Hypothalamus (tissue), 51 donors: Measurements from ENCODE around the gene SAT1.
A peak's percentile ranks its signal among the peaks of the same experiment; 100 is the strongest.
"Not testable (repeated sequence)": the region's sequence is repeated elsewhere in the genome, so short reads cannot be mapped to it uniquely, and the experiment has no call there.

Source experiments
- DNase-seq, 51 donors: peaks; one replicate each; lab custom pipeline; 2025; lab: John Stamatoyannopoulos, UW

SAT1 gene

GRCh38 chrX:23782863-23783588 is at the start of gene SAT1:
SAT1 (plus strand) TSS chrX:23783173; CDS start chrX:23783352, 179 bp downstream.
- DNase-seq = peak; percentile 25 to 95 (median 87)

DNA sequence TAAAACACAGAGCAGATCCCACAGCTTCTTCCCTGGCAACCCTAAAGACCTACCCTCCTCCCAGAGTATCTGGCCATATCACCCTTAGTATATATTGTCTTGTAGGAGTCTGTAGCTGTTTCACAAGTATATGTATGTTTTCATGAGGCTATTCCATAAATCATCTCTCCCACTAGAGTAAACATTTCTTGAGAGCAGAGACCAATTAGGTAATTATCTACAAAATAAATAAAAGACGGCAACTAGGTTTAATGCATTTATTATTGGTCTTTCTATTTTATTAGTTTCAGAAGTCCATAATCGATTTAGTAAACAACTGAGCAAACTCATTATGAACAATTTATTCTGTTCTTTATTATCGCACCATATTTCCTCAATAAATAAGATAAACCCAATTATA is 46.9 kb upstream of the SAT1 start:
- no peak for DNase-seq

DNA sequence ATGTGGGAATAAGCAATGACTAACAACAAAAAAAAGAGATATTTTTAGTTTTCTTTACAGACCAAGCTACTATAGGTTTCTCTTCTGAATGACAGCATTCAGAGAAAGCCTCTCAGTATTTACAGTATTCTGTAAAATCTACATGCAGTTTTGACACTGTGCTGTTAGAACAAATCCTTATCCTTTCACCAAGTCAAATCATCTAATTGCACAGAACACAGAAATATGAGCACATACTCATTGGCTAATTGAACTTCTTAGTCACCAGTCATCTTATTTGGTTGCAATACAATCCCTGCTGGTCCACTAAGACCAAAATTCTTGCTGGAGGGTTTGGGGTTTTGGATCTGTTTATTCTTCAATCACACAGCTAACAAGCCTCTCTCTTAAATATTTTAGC is 45.6 kb upstream of the SAT1 start:
- no peak for DNase-seq

GRCh38 chrX:23742174-23742696 is 40.7 kb upstream of the SAT1 start:
- DNase-seq = peak in 4 of 51 donors; percentile 0 to 3 (median 1)

- peak; percentile 6 to 82 (median 49) for DNase-seq
These were observed 40.0 kb upstream of the SAT1 start, which contains the start of gene ACOT9 for GRCh38 chrX:23742697-23743622. ACOT9 (minus strand) TSS chrX:23743276; CDS start chrX:23743144, 132 bp downstream.

GRCh38 chrX:23743623-23743971 is 39.4 kb upstream of the SAT1 start:
- not testable (repeated sequence) for DNase-seq

DNA sequence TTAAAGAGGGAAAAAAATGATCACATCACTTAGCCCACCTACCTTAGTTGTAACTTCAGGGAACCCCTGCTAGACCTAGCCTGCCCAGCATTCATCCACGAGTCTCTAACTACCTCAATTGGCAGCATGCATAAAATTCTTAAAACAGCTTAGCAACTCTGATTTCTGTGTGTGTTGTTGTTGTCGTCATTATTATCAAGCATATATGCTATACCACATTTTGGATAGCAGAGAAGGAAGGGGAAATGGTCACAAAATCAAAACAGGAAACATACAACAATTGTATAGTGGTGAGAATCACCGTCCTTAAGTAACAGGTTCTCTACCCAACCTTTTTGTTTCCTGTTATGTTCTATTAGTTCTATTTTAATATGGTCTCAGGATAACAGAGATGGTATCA is 37.2 kb upstream of the SAT1 start:
- DNase-seq = no peak

GRCh38 chrX:23749129-23749528 is 33.8 kb upstream of the SAT1 start:
- no peak for DNase-seq

DNA sequence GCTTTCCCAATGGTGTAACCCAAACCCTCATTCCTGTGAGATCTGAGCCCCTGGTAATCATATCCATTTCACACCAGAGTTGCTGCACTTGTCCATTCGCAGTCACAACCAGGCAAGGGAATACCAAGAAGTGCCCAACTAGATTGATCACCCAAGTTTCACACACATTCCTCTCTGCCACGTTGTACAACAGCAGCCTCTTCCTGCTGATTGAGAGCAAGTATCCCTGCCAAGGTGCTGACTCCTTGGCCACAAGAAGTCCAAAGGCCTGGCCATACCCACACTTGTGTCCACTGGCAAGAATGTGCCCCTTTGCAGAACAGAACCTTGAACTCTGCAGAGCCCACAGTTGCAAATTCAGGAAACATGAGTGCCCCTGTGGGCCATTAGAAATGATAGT is 33.4 kb upstream of the SAT1 start:
- DNase-seq = no peak

GRCh38 chrX:23752740-23753415 is 30.1 kb upstream of the SAT1 start:
- no peak for DNase-seq

DNA sequence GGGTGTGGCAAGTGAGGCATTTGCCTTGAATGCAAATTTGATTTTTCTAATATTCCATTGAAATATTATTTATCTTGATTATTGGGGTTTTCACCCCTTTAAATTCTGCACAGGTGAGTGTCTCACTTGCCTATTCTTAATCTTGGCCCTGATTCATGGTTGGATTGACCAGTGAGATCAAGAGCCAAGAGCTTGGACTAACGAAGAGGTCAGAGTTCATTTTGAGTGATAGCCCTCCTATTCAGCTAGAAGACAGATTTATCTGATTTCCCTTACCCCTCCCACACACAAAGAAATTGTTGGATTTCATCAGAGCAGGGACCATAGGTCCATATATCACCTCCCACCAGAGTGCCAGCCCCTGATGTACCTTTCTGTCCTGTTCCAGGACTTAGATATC is 28.3 kb upstream of the SAT1 start:
- no peak for DNase-seq

GRCh38 chrX:23756165-23756564 is 26.8 kb upstream of the SAT1 start:
- peak in 18 of 51 donors; percentile 0 to 42 (median 2) for DNase-seq

- no peak for DNase-seq
These were observed 23.2 kb upstream of the SAT1 start for GRCh38 chrX:23759821-23760220.

- DNase-seq = no peak
These were observed 18.6 kb upstream of the SAT1 start for GRCh38 chrX:23764188-23764984.

- no peak for DNase-seq
These were observed 17.5 kb upstream of the SAT1 start for GRCh38 chrX:23765449-23765848.

DNA sequence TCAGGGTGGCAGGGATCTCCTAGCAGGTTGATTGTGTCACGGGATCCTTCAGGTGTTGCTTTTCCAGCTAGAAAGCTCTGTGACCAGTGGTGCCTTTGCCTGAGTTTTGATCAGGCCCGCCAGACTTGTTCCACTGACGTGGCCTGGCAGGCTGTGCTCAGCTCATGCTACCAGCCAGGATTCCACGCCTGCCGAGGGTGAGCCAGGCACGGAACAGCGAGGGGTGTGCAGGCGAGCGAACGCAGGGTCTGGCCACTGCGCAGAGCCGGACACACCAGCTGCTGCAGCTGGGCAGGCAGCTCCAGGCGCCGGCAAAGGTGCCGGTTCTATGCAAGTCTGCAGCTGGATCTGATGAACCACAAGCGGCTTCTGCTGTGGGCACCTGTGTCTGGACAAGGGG is 17.1 kb upstream of the SAT1 start:
- no peak for DNase-seq

DNA sequence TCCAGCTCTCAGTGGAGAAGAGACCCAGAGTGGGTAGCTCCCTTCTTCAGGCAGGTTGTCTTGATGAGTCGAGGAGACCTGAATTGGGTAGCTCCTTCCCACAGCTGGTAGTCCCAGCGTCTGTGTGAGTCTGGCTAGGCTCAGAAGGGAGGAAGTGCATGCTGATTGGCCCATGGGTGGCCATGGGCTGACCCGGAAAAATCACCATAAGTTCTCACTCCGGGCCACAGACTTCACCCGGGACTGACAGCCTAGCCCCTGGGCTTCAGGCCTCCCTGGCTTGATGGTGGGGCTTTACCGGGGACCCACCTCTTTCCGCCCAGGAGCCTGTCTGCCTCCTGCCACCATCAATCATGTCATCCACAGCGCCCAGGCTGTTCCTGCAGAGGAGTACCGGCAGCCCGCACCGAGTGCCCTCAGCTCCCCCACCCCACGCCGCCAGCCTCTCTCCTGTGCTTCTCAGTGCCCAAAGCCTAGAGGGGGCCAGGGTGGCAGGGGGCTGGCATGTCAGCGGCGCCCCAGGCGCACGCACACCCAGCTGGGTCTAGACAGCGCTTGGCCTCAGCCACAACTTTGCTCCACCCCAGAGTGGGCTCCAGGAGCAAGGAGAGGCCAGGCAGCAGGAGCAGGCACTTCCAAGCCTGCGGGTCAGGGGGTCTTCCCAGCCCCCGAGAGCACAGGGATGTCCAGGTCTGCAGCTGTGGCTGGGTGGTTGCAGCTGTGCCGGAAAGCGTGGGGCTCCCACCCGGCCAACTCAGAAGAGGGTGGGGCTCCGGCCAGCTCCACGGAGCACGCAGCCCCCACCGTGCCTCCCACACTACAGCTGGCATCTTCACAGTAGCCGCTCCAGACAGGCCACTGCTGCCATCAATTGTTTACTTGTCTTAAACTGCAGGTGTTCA is 16.1 kb upstream of the SAT1 start:
- DNase-seq = no peak

GRCh38 chrX:23770142-23770541 is 12.8 kb upstream of the SAT1 start:
- DNase-seq = no peak

- not testable (repeated sequence) for DNase-seq
These were observed 11.9 kb upstream of the SAT1 start for GRCh38 chrX:23771086-23771485.
